Adrenal gland (tissue), 12 donors: ENCODE data around the gene TNFAIP3. TPM values are rescaled to one million over a fixed set of nuclear protein-coding genes. Genes with fewer than 3 reads are reported as not detected.

ENCODE experiments used
- DNase-seq, 7 donors: peaks; one replicate each; pipeline ENCODE4 v3.0.0-alpha.2; 2019 to 2020
- H3K27ac ChIP-seq, 5 donors: fragments of 200-600 bp; sonication (generic) in 4 of 5; 1 replicate in 3 of 5; 2 replicates in 2 of 5; pipeline versions ENCODE4 v1.5.1 to v1.8.0; 2016 to 2020; ENCODE audit warnings: mild to moderate bottlenecking in 1 of 5
- H3K27me3 ChIP-seq: fragments of 200-600 bp; 2 replicates; pipeline ENCODE4 v1.8.0; 2021
- H3K36me3 ChIP-seq, 2 donors: fragments of 200-600 bp; replicated peaks in 1 of 2; 1 replicate in 1 of 2; 2 replicates in 1 of 2; pipeline versions ENCODE4 v1.5.1 to v1.8.0; 2018 to 2022
- H3K4me1 ChIP-seq, 2 donors: fragments of 200-600 bp; replicated peaks in 1 of 2; 1 replicate in 1 of 2; 2 replicates in 1 of 2; pipeline versions ENCODE4 v1.5.1 to v1.8.0; 2018 to 2021
- H3K4me3 ChIP-seq, 4 donors: fragments of 200-600 bp; sonication (generic) in 3 of 4; one replicate each; pipeline ENCODE4 v1.5.1; 2016 to 2018
- H3K9me3 ChIP-seq, 3 donors: fragments of 200-600 bp; sonication (generic) in 1 of 3; replicated peaks in 1 of 3; 1 replicate in 2 of 3; 2 replicates in 1 of 3; pipeline versions ENCODE4 v1.5.1 to v1.8.0; 2016 to 2021
- CTCF ChIP-seq, 6 experiments: fragments of 450-650 bp in 4 of 6; fragments of 200-600 bp in 2 of 6; sonication (generic) in 1 of 6; IDR thresholded peaks; 1 replicate in 5 of 6; 2 replicates in 1 of 6; pipeline versions ENCODE4 v1.5.1 to v1.8.0; 2016 to 2021; ENCODE audit warnings: antibody characterized with exemption in 6 of 6, mild to moderate bottlenecking in 2 of 6, moderate library complexity in 1 of 6
- POLR2A ChIP-seq, 2 donors: fragments of 450-650 bp; IDR thresholded peaks; one replicate each; pipeline ENCODE4 v1.6.1; 2017; ENCODE audit warnings: antibody characterized with exemption in 2 of 2, mild to moderate bottlenecking in 2 of 2, moderate library complexity in 1 of 2
- WGBS, 4 donors: extraction: QIAGEN DNeasy Blood & Tissue Kit in 2 of 4; methylation state at CpG; one replicate each; pipeline versions ENCODE4 v1.1.5 to v1.1.7; 2013 to 2017; 5-methylcytosine and 5-hydroxymethylcytosine counted together
- intact Hi-C, 2 donors: fragments of 100-400 bp; cut with DNase I; formaldehyde crosslinking; loops; one replicate each; pipeline versions ENCODE4 v1.14.1 to v1.15.0; 2022 to 2023
- polyA plus RNA-seq, 3 donors: library from polyadenylated mRNA; stranded (reverse); fragments of 200-250 nt in 2 of 3; fragments of 350-450 nt in 1 of 3; fragmentation: Illumina TruSeq in 1 of 3; extraction: RNeasy Lipid Tissue Mini Kit (QIAGEN cat#74804) in 1 of 3; gene quantifications; one replicate each; pipeline ENCODE4 v1.2.3, GENCODE V29; 2013 to 2014
- total RNA-seq, 9 donors: library from RNA; depleted of rRNA in 4 of 9; stranded (reverse); fragments of >200 nt in 4 of 9; fragments of 120-200 nt in 1 of 9; fragmentation: NEBNext Ultra II Directional in 1 of 9; extraction: Animal tissue kit (Norgen Biotek cat#: 25700) in 1 of 9; gene quantifications; one replicate each; pipeline versions ENCODE4 v1.1.0 to v1.2.4, GENCODE V29; 2013 to 2023
- donor health status: healthy with polysubstance abuse.
- donor health status: Bipolar disorder and iron deficiency.
- donor health status: DM: yes; HTN: yes; CAD: no.
- donor health status: DM: no; HTN: no; CAD: no.
- donor health status: DM: no; HTN: no; CAD: no.
- donor health status: DM: yes; HTN: yes; CAD: no.

The TNFAIP3 gene
- total and polyA plus RNA-seq, 12 donors, result 5.0 to 29.7 (median 15.2) TPM

GRCh38 chr6:137909533-137909932, 42.5 kb downstream of the TNFAIP3 start:
- H3K27ac ChIP-seq, result no peak overlapping the region
- TF ChIP-seq POLR2A (IDR thresholded peaks at IDR 0.05) (no peak), CTCF (IDR thresholded peaks at IDR 0.05) (no peak)
- H3K27me3 ChIP-seq, result no peaks in the 10 kb centered on the region
- H3K9me3 ChIP-seq, result no peaks in the 10 kb centered on the region
- no peaks in the 10 kb centered on the region for H3K4me1 ChIP-seq
- intact Hi-C loops, result no loop called here
- DNase-seq, result no peak
- H3K4me3 ChIP-seq, result no peak overlapping the region
- WGBS, 4 donors, result 62 to 77% (median 64%) methylated on average over 3 of the region's 3 CpGs
- no peaks in the 10 kb centered on the region for H3K36me3 ChIP-seq

GRCh38 chr6:137910424-137910834, 43.4 kb downstream of the TNFAIP3 start:
- Histone ChIP-seq H3K4me3 (no peak overlapping the region), H3K36me3 (no peaks in the 10 kb centered on the region), H3K27me3 (no peaks in the 10 kb centered on the region), H3K4me1 (no peaks in the 10 kb centered on the region), H3K9me3 (no peaks in the 10 kb centered on the region), H3K27ac (no peak overlapping the region)
- intact Hi-C loops, result no loop called here
- DNase-seq, result peak in 2 of 7 donors; percentile 6 to 32
- WGBS, 4 donors, result 60 to 78% (median 73%) methylated on average over 1 of the region's 1 CpG
- TF ChIP-seq POLR2A (IDR thresholded peaks at IDR 0.05) (no peak), CTCF (IDR thresholded peaks at IDR 0.05) (no peak)

GRCh38 chr6:137910843-137911456, 43.9 kb downstream of the TNFAIP3 start:
- Histone ChIP-seq H3K27me3 (no peaks in the 10 kb centered on the region), H3K27ac (no peak overlapping the region), H3K4me1 (no peaks in the 10 kb centered on the region), H3K4me3 (no peak overlapping the region), H3K9me3 (no peaks in the 10 kb centered on the region), H3K36me3 (no peaks in the 10 kb centered on the region)
- TF ChIP-seq POLR2A (IDR thresholded peaks at IDR 0.05) (no peak), CTCF (IDR thresholded peaks at IDR 0.05) (no peak)
- intact Hi-C loops, result no loop called here
- WGBS, 4 donors, result 71 to 85% (median 72%) methylated on average over 6 of the region's 6 CpGs
- DNase-seq, result no peak

- WGBS, 4 donors, result 54 to 68% (median 63%) methylated on average over 10 of the region's 10 CpGs
- no peak for TF ChIP-seq CTCF (IDR thresholded peaks at IDR 0.05)
- no peak for TF ChIP-seq POLR2A (IDR thresholded peaks at IDR 0.05)
- H3K4me1 ChIP-seq, result no peaks in the 10 kb centered on the region
- no peaks in the 10 kb centered on the region for H3K27me3 ChIP-seq
- intact Hi-C loops, result no loop called here
- no peaks in the 10 kb centered on the region for H3K9me3 ChIP-seq
- H3K36me3 ChIP-seq, result no peaks in the 10 kb centered on the region
- no peak for DNase-seq
- no peak overlapping the region for H3K4me3 ChIP-seq
- no peak overlapping the region for H3K27ac ChIP-seq
These were observed 44.7 kb downstream of the TNFAIP3 start for GRCh38 chr6:137911675-137912191.
